LNCaP clone FGC (cell line): ENCODE measurements around the gene UBE2K.
"Not testable (repeated sequence)": the region's sequence is repeated elsewhere in the genome, so short reads cannot be mapped to it uniquely, and the experiment has no call there.

Experiments
- DNase-seq: peaks from one replicate; pipeline ENCODE4 v3.0.0-alpha.2; 2011; ENCODE audit warnings: low read depth
- H3K4me3 ChIP-seq: 2 replicates; pipeline ENCODE4 v1.5.1; 2011; ENCODE audit warnings: mild to moderate bottlenecking, low read depth, low read length, control low read depth
- TF ChIP-seq, protein P1 (sequence below): IDR thresholded peaks from 2 replicates; pipeline ENCODE4 v1.5.1; 2012; ENCODE audit warnings: mild to moderate bottlenecking; ENCODE audit not compliant: control insufficient read depth, insufficient read depth; ENCODE audit errors: extremely low read depth

UBE2K gene

GRCh38 chr4:39712819-39713607 lies 15.1 kb downstream of the UBE2K start:
- peak; percentile 38 for DNase-seq
- H3K4me3 ChIP-seq: no peak overlapping the region
- TF ChIP-seq, protein P1, sequence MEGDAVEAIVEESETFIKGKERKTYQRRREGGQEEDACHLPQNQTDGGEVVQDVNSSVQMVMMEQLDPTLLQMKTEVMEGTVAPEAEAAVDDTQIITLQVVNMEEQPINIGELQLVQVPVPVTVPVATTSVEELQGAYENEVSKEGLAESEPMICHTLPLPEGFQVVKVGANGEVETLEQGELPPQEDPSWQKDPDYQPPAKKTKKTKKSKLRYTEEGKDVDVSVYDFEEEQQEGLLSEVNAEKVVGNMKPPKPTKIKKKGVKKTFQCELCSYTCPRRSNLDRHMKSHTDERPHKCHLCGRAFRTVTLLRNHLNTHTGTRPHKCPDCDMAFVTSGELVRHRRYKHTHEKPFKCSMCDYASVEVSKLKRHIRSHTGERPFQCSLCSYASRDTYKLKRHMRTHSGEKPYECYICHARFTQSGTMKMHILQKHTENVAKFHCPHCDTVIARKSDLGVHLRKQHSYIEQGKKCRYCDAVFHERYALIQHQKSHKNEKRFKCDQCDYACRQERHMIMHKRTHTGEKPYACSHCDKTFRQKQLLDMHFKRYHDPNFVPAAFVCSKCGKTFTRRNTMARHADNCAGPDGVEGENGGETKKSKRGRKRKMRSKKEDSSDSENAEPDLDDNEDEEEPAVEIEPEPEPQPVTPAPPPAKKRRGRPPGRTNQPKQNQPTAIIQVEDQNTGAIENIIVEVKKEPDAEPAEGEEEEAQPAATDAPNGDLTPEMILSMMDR: no peak

- no peak for DNase-seq
- H3K4me3 ChIP-seq: no peak overlapping the region
- TF ChIP-seq, protein P1: no peak
These were observed 15.8 kb downstream of the UBE2K start for GRCh38 chr4:39713691-39714090.

- DNase-seq: no peak
- TF ChIP-seq, protein P1: no peak
- no peak overlapping the region for H3K4me3 ChIP-seq
These were observed 16.2 kb downstream of the UBE2K start for GRCh38 chr4:39714166-39714565.

DNA sequence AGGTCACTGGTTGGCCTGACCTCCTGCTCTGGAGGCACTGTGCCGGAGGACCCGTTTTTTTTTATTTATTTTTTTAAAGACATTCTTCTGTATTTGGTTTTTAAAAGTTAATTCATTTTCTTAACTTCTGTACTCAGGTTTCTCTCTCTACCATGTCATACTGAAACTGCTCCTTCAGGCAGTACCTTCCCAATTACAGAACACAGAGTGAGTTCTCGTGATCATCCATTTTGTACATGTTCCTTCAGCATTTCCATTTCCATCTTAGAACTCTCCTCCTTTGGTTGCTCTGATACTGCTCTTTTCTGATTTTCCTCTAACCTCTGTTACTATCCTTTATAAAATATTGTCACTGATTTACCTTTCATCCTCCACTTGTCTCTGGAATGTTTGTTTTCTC lies 17.9 kb downstream of the UBE2K start:
- H3K4me3 ChIP-seq: no peak overlapping the region
- TF ChIP-seq, protein P1: no peak
- no peak for DNase-seq

GRCh38 chr4:39716356-39716755 lies 18.4 kb downstream of the UBE2K start:
- H3K4me3 ChIP-seq: no peak overlapping the region
- DNase-seq: no peak
- TF ChIP-seq, protein P1: no peak

GRCh38 chr4:39717743-39718142 lies 19.8 kb downstream of the UBE2K start:
- not testable (repeated sequence) for DNase-seq, H3K4me3 ChIP-seq

GRCh38 chr4:39718366-39719323 lies 20.7 kb downstream of the UBE2K start:
- H3K4me3 ChIP-seq: no peak overlapping the region
- no peak for DNase-seq
- TF ChIP-seq, protein P1: no peak
